Measurements from ENCODE around the gene USP43. TPM values are rescaled to one million over a fixed set of nuclear protein-coding genes. Genes with fewer than 3 reads are reported as not detected.

Gene USP43
- total RNA-seq, 1 donor from 2014 or later: 0.99 TPM

GRCh38 chr17:9666461-9667050 lies 21.2 kb downstream of the USP43 start:
- DNase-seq: no peak

DNA sequence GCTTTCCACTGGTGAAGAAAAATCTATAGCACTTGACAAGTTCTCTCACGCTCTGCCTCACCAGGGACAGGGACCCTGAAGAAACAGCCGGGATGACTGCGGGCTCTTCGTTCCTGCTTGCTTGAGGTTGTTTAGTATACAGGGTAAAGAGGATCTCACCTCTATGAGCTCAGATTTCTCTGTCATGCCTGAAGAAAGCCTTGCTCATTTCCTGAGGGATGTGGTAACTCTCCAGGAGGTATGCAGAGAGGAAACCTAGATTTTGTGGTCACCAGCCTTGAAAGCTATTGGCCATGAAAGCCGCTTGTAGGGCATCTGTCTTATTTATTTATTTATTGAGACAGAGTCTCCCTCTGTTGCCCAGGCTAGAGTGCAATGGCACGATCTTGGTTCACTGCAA lies 23.2 kb downstream of the USP43 start:
- DNase-seq: no peak

DNA sequence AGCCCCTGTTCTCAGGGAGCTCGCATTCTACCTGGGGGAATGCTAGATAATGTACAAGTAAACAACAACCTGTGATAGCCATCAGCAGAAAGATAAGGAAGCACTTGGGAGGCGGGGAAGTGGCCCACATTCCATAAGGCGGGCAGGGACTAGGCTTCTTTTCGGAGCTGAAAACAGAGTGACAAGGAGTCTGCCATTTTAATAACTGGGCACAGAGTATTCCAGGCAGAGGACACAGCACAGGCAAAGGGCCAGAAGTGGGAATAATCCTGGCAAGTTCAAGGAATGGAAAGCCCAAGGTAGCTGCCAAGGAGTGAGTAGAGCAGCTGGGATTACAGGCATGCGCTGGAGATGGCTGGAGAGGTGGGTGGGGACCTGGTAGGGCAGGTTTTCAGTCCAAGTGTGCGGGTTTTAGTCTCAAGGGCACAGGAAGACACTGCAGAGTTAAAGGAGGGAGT lies 24.3 kb downstream of the USP43 start:
- no peak for DNase-seq

GRCh38 chr17:9670596-9670995 lies 25.3 kb downstream of the USP43 start:
- DNase-seq: no peak

GRCh38 chr17:9671559-9671958 lies 26.2 kb downstream of the USP43 start:
- DNase-seq: no peak

- DNase-seq: no peak
Measured at GRCh38 chr17:9672266-9672665, 26.9 kb downstream of the USP43 start.

DNA sequence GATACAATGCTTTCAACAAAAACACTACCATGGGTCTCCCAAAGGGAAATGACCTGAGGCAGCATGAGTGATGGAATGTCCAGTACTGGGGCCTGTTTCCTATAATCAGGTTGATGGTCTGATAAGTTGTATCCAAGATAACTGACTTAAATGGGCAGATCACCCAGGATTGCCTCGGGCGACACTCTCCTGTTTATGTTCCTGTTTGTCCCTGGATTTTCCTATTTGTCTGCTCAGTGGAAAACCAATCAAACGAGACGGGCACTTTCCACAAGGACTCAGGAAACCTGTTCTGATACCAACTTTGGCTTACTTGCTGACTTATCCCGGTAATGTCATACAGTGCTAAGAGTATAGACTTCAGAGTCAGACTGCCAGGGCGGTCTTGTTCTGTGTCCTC lies 27.4 kb downstream of the USP43 start:
- DNase-seq: no peak

- no peak for DNase-seq
Measured at GRCh38 chr17:9676084-9676483, 30.8 kb downstream of the USP43 start.

DNA sequence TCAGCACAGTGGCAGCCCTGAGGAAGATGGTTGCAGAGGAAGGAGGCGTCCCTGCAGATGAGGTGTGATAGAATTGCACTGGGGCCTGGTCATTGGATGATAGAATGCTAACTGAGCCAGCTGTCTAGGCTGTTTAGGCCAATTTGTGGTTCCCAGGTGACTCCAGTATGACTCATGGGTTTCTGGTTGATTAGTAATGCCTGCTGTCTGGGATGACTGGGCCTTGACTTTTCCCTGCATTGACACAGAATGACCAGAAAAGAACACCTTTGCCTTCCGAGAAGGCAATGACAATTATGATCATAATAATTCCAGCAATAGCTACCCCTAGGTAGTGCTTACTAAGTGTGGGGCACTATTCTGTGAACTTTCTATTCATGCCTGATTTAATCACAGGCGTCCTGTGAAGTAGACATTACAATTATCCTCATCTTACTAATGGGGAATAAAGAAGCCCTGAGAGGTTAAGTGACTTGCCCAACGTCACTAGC lies 31.5 kb downstream of the USP43 start:
- DNase-seq: no peak

GRCh38 chr17:9677411-9677810 lies 32.1 kb downstream of the USP43 start:
- DNase-seq: no peak

GRCh38 chr17:9677896-9678295 lies 32.6 kb downstream of the USP43 start:
- no peak for DNase-seq

GRCh38 chr17:9684955-9685621 lies 39.8 kb downstream of the USP43 start:
- no peak for DNase-seq

DNA sequence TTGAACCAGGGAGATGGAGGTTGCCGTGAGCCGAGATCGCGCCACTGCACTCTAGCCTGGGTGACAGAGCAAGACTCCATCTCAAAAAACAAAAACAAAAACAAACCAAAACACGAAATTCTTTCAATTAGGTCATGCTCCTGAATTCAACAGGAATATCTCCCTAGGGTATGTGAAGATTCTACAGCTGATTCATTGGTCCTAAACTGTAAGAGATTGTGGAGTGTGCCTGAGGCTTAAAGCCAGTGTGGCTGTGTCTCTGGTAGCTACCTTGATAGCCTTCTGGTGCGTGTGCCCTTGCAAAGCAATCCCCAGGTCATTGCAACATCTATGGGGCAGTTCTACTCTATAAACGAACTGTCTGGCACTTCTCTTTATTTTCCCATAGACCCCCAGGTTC lies 48.4 kb downstream of the USP43 start:
- DNase-seq: no peak

DNA sequence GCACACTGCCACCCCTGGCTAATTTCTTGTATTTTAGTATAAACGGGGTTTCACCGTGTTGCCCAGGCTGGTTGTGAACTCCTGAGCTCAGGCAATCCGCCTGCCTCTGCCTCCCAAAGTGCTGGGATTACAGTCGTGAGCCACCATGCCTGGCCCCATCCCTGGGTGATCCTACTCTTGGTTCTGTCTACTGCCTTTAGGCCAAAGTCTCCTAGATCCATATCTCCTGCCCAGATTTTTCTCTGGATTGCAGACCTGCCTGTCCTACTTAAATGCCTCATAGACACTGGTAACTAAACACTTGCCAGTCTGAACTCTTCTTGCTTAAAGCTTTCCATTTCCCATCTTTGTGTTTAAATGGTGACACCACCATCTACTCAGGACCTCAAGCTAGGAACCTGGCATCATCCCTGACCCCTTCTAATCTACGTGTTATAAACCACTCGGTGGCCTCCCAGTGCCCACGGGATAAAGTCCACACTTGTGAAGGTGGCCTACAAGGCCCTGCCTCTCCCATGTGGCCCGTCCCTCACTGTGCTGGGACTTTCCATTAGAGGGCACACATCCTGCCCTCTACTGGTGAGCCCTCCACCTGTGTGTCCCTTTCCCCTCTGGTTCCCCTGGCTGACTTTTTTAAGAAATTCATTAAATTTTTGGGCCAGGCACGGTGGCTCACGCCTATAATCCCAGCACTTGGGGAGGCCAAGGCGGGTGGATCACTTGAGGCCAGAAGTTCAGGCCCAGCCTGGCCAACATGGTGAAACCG lies 51.1 kb downstream of the USP43 start:
- no peak for DNase-seq

DNA sequence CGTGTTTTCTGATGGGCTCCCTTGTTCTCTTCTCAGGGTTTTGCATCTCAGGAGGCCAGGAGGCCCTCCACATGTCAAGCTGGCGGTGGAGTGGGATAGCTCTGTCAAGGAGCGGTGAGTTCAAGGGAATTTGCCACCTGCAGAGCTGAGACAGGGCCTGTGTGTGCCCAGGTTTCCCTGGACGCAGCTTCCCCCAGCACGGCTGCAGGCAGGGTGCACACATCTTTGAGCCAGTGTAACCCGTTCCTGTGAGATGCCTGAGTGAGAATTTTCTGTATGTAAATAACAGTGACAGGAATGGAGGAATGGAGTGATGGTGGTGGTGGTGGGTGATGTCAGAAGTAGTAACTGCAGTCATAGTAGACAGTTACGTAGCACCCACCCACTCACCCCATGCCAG lies 54.8 kb downstream of the USP43 start:
- no peak for DNase-seq

DNA sequence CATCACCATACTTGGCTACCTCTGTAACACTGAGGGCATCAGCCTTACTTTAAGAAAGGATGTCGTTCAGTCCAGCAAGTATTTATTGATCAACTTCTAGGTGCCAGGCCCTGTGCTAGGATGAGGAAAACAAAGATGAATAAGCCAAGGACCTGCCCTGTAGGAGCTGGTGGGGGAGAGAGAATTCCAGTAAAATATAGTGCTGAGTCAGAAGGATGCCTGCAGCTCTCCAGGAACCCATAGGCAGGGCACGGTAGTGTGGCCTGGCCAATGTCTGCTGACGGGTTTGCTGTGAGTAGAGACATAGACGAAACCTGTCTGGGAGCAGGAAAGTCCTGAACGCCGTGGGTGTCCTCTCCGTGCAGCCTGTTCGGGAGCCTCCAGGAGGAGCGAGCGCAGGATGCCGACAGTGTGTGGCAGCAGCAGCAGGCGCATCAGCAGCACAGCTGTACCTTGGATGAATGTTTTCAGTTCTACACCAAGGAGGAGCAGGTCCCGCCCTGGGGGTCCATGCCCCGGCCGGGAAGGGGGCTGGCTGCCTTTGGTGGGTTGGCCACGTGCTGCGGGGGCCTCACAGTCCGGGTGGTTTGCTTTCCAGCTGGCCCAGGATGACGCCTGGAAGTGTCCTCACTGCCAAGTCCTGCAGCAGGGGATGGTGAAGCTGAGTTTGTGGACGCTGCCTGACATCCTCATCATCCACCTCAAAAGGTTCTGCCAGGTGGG lies 55.6 kb downstream of the USP43 start:
- DNase-seq: no peak

DNA sequence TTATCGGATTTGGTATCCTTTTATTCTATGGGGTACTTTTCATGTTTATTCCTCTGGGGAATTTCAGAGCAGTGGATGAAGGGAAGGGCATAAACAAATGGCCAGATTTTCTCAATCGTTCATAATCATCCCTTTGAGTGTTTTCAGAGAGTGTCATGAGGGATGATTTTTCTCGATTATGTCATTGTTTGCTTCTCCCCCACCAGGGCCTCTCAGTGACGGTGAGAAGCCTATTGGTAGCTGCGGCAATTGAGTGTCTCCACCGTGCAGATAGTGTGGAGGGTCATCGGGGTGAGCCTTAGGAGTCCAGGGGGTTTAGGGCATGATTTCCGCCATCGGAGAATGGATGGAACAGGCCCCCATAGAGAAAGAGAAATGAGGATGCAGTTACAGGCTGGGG lies 57.2 kb downstream of the USP43 start:
- no peak for DNase-seq

DNA sequence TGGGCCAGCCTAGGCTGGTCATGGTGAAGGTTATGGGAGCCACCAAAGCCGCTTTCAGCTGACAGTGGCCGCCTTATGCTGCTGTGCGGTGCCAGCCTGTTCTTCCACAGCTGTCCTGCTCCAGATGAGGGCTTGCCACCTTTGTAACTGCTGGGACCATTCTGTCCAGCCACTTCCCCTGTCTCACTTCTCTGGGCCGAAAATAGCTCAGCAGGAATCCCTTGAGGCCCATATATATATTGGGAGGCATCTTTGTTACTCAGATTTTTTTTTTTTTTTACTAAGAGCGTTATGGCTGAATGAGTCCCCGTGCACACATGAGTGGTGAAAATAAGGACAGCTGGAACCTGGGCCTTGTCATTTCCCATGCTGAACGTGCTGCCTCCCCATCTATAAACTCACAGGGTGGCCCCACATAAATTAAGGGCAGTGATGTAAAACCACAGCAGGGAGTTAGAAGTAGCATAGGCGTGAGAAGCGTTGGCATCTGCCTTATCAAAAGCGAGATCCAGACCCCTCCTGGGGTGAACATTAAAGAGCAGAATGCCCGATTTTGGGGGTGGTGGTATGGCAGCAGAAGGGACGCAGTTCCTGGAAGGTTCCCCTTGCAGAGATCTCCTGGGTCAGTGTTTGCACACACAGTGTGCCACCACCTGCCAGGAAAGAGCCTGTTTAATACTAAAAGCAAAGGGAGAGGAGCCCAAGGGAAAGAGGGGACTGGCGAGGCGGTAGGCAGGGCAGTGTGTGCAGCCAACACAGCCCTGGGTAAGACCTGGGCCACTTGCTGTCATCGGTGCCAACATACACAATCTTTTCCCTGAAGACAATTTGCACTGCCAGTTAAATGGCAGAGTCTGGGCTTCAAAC lies 57.8 kb downstream of the USP43 start:
- no peak for DNase-seq

- no peak for DNase-seq
Measured at GRCh38 chr17:9703781-9704082, 58.4 kb downstream of the USP43 start.

GRCh38 chr17:9705745-9706144 lies 60.4 kb downstream of the USP43 start:
- no peak for DNase-seq

DNA sequence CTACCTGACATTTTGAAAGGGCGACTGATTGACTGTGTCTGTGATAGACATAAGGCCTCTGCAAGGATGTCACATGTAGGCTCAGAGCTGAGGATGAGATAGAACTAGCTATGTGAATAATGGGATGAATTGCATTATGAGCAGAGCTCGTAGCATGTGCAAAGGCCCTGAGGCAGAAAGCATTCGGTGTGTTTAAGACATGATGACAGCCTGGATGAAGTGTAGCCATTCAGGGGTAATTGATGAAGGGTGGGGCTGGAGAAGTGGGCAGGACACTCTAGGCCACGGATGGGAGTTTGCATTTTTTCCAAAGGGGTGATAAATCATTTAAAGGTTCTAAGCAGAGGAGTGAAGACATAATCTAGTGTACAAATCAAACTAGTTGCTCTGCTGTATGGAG lies 62.6 kb downstream of the USP43 start:
- DNase-seq: no peak

GRCh38 chr17:9714801-9715200 lies 69.5 kb downstream of the USP43 start:
- no peak for DNase-seq

Measured in skin of body (tissue), 2 donors.